AML-193 (cell line): ENCODE data around the gene NRBF2.
A peak's percentile ranks its signal among the peaks of the same experiment; 100 is the strongest.
"Not testable (repeated sequence)": the region's sequence is repeated elsewhere in the genome, so short reads cannot be mapped to it uniquely, and the experiment has no call there.

Experiments used
- DNase-seq, 2 experiments: peaks; one replicate each; lab custom pipeline; 2025; lab: John Stamatoyannopoulos, UW

The NRBF2 gene

DNA sequence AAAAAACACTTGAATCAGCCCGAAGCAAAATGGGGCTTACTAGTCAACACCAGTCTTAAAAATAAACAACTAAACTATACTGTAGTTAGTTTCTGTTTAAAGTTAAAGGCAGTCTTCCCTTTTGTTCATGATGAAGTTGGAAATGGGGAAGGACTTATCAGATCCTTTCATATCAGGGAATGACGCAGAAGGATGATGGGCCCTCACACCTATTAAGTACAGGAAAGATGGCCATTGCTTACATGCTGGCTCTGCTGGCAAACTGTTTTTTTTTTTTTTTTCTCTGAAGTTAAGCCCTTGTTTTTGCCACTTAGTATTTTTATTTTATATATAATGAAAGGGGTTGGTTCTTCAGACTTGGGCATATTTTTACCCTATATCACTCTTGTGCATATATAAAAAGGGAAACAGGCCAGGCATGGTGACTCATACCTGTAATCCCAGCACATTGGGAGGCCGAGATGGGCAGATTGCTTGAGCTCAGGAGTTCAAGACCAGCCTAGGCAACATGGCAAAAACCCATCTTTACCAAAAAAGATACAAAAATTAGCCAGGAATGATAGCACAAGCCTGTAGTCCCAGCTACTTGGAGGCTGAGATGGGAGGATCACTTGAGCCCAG, 16.6 kb upstream of the NRBF2 start:
- no peak for DNase-seq

DNA sequence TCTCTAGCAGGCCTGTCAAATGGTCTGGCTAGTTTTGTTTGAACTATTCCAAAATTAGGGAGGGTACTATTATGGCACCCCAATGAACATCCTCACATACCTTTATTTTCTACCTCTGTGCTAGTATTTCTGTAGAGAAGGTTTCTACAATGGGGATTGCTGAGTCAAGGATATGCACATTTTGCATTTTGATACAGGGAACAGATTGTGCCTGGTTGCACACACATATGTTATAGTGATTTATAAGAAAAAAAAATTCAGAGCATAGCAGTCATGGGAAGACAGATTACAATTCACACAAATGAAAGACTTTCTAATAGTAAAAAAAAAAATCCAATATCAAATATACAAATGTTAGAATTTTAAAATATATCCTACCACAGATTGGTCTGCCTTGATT, 14.1 kb upstream of the NRBF2 start:
- no peak for DNase-seq

GRCh38 chr10:63120554-63120953, 12.6 kb upstream of the NRBF2 start:
- DNase-seq, result no peak

- DNase-seq, result no peak
Measured at GRCh38 chr10:63123727-63124362, 9.3 kb upstream of the NRBF2 start.

- DNase-seq, result no peak
Measured at GRCh38 chr10:63125459-63125858, 7.7 kb upstream of the NRBF2 start.

DNA sequence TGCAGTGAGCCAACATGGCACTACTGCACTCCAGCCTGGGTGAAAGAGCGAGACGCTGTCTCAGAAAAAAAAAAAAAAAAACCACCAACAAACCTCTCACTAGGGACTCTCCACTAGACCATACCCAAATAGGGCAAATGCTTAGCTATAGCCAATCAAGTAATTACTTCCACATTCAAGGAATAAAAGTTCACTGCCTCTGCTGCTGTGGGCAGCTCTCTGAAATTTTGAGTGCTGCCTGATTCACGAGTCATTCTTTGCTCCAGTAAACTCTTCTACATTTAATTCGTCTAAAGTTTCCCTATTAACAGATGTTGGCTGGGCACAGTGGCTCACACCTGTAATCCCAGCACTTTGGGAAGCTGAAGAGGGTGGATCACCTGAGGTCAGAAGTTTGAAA, 4.7 kb upstream of the NRBF2 start:
- DNase-seq, result no peak

DNA sequence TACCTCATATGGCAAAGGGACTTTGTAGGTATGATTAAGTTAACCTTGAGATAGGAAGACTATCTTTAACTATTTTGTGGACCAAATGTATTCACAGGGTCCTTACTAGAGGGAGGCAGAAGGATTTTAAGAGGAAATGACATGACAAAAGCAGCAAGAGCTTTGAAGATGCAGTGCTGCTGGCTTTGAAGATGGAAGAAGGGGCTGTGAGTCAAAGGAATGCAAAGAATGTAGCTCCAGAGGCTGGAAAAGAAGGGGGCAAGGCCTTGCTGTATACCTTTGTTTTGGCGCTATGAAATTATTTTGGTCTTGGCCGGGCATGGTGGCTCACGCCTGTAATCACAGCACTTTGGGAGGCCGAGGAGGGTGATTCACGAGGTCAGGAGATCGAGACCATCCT, 3.2 kb upstream of the NRBF2 start:
- DNase-seq, result no peak

GRCh38 chr10:63132651-63133055, 475 bp upstream of the NRBF2 start:
- no peak for DNase-seq

DNA sequence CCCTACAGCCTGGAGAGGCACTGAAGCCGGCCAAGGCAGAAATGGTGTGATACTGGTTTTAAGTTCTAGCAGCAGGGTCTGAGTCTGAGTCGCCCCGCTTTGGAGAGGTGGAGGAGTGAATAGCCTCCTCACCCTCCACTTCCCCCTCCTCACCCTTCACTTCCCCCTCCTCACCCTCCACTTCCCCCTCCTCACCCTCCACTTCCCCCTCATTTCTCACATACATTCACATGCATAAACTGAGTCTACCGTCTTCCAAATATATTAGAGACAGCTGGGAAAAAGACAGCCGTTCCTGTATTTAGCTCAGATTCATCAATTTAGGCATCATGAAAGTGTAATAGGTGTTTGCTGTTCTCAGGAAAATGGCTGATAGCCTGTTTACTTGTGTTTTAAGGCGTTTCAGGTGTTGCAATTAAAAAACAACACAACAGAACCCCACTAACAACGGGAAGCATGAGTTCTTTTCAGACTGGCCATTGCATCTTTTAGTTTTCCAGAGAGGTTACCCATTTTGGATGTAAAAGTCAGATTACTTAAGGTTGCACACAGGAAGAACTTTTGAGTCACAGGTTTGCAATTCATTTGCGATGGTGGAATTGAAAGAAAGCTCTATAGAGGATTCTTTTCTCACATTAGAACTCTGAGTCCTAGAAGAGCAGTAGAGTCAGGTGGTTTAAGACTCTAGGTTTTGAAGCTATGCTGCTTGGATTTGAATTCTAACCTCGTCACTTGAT, 861 bp downstream of the NRBF2 start:
- peak in 1 of 2 experiments; percentile 23 for DNase-seq

- DNase-seq, result peak; percentile 37 to 39
Measured at GRCh38 chr10:63137306-63137705, 4.2 kb downstream of the NRBF2 start.

GRCh38 chr10:63140077-63140476, 6.9 kb downstream of the NRBF2 start:
- DNase-seq, result no peak

GRCh38 chr10:63142136-63142535, 9.0 kb downstream of the NRBF2 start:
- DNase-seq, result no peak

GRCh38 chr10:63143987-63144386, 10.9 kb downstream of the NRBF2 start:
- DNase-seq, result peak; percentile 7 to 40

GRCh38 chr10:63145782-63146181, 12.7 kb downstream of the NRBF2 start:
- DNase-seq, result no peak

DNA sequence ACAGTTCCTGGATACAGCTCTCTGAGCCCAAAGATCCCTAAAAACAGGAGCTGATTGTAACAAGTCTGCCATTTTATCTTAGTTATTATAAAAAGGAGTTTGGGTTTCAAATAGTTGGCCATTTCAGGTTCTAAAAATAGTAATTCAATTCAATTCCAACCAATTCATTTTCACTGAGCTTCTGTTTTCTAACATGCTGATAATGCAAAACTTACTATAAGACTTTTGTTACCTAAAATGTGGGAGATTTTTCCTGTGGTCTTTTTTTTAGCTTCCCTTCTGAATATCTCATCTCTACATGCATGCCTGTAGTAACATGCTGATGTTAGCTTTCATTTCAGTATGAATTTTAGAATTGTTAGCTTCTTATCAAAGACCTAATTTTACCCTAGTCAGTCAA, 13.4 kb downstream of the NRBF2 start:
- DNase-seq, result no peak

GRCh38 chr10:63150745-63151144, 17.6 kb downstream of the NRBF2 start:
- no peak for DNase-seq

GRCh38 chr10:63153868-63154545, 20.9 kb downstream of the NRBF2 start:
- not testable (repeated sequence) for DNase-seq

GRCh38 chr10:63154546-63155387, 21.6 kb downstream of the NRBF2 start:
- no peak for DNase-seq

- peak in 1 of 2 experiments; percentile 12 for DNase-seq
Measured at GRCh38 chr10:63155388-63156020, 22.4 kb downstream of the NRBF2 start.

DNA sequence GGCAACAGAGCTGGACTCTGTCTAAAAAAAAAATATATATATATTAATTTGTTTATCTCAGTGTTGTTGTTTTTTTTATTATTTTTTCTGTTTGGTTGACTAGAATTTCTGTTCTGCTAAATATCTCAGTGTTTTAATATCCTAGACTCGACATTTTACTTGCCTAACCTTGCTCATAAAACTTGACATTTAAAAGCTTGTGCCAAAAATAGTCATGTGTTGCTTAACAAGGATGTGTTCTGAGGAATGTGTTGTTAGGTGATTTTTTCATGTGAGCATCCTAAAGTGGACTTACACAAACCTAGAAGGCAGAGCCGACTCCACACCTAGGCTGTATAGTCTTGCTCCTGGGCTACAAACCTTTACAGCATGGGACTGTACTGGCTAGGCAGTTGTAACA, 23.1 kb downstream of the NRBF2 start:
- DNase-seq, result no peak
